GM12872 (cell line): ENCODE results near the gene COLGALT1.

Source experiments
- CTCF ChIP-seq: IDR thresholded peaks from 3 replicates; pipeline ENCODE4 v1.5.1; 2011; ENCODE audit warnings: low read depth, mild to moderate bottlenecking, low read length, moderate library complexity; ENCODE audit not compliant: insufficient read depth

Gene COLGALT1

GRCh38 chr19:17601683-17602082 is 46.2 kb downstream of the COLGALT1 start:
- no peak for TF ChIP-seq CTCF

GRCh38 chr19:17602217-17602616 is 46.8 kb downstream of the COLGALT1 start:
- TF ChIP-seq CTCF, result no peak

- TF ChIP-seq CTCF, result no peak
Observed at GRCh38 chr19:17602872-17603510, 47.5 kb downstream of the COLGALT1 start.

GRCh38 chr19:17604372-17605025 is 49.0 kb downstream of the COLGALT1 start:
- TF ChIP-seq CTCF, result no peak

GRCh38 chr19:17605117-17605516 is 49.7 kb downstream of the COLGALT1 start:
- no peak for TF ChIP-seq CTCF

GRCh38 chr19:17605761-17606589 is 50.5 kb downstream of the COLGALT1 start:
- peak; percentile 84 for TF ChIP-seq CTCF

- TF ChIP-seq CTCF, result peak; percentile 21; the same call in 2 of the 3 replicates
Observed at GRCh38 chr19:17606590-17607185, 51.2 kb downstream of the COLGALT1 start.
